K562 (cell line): ENCODE data around the gene MUC5AC. TPM values are rescaled to one million over a fixed set of nuclear protein-coding genes. Genes with fewer than 3 reads are reported as not detected.
A peak's percentile ranks its signal among the peaks of the same experiment; 100 is the strongest.

Source experiments
- ATAC-seq: fragments of 200-7000 bp; cut with Tn5 transposase; 3 replicates; pipeline ENCODE4 v1.9.1; 2020; ENCODE audit warnings: moderate library complexity
- BruUV-seq: library from RNA; stranded (reverse); fragments of 400-500 nt; replicated peaks from 2 replicates; lab custom pipeline; 2021; lab: Mats Ljungman, UMichigan
- CTCF ChIA-PET: fragments of 300-600 bp; formaldehyde crosslinking; extraction: SDS; loops from one replicate; lab custom pipeline; 2021; ENCODE audit warnings: low intra/inter-chr PET ratio; lab: Yijun Ruan, JAX
- POLR2A ChIA-PET: fragments of 300-600, 350-650 bp; sonication (Branson Sonifier 250); formaldehyde crosslinking; extraction: SDS; loops from one replicate; lab custom pipeline; 2021; ENCODE audit warnings: antibody characterized with exemption, inconsistent platforms; lab: Yijun Ruan, JAX
- DNase-seq, 4 experiments: peaks; one replicate each; pipeline versions ENCODE4 v3.0.0 to v3.0.0-alpha.2; 2011 to 2018; ENCODE audit warnings: low spot score in 3 of 4, mixed read lengths in 3 of 4; ENCODE audit errors: extremely low read depth in 1 of 4
- FAIRE-seq: peaks from 2 replicates; lab custom pipeline; 2011; peaks lifted over from hg19 to GRCh38; lab: Jason Lieb, UNC
- H2AFZ ChIP-seq: 2 replicates; pipeline ENCODE4 v1.6.0; 2011; ENCODE audit warnings: low read depth, low read length, control low read depth, inconsistent platforms
- H3K27ac ChIP-seq: fragments of 200-600 bp; 3 replicates; pipeline ENCODE4 v1.8.0; 2011; ENCODE audit warnings: low read depth, mild to moderate bottlenecking, control low read depth, inconsistent platforms, low read length, moderate library complexity, mixed read lengths; ENCODE audit errors: extremely low read depth
- H3K27me3 ChIP-seq, 2 experiments: fragments of 300-600 bp in 1 of 2; 2 replicates in 1 of 2; 3 replicates in 1 of 2; pipeline versions ENCODE4 v1.6.0 to v1.8.0; 2011; ENCODE audit warnings: inconsistent platforms in 2 of 2, low read length in 2 of 2, mild to moderate bottlenecking in 1 of 2, mixed read lengths in 1 of 2, moderate library complexity in 1 of 2; ENCODE audit not compliant: control insufficient read depth in 2 of 2, insufficient read depth in 2 of 2
- H3K36me3 ChIP-seq: fragments of 300-600 bp; 3 replicates; pipeline ENCODE4 v1.8.0; 2011; ENCODE audit warnings: mild to moderate bottlenecking, low read length, inconsistent platforms; ENCODE audit not compliant: control insufficient read depth, insufficient read depth
- H3K4me1 ChIP-seq, 2 experiments: fragments of 200-600 bp in 1 of 2; replicated peaks in 1 of 2; 2 replicates in 1 of 2; 3 replicates in 1 of 2; pipeline versions ENCODE4 v1.5.1 to v1.8.0; 2011; ENCODE audit warnings: inconsistent platforms in 2 of 2, low read length in 2 of 2, mild to moderate bottlenecking in 1 of 2, mixed read lengths in 1 of 2, moderate library complexity in 1 of 2; ENCODE audit not compliant: control insufficient read depth in 2 of 2, insufficient read depth in 2 of 2
- H3K4me2 ChIP-seq: 2 replicates; pipeline ENCODE4 v1.6.1; 2011; ENCODE audit warnings: low read length, control low read depth, inconsistent platforms, mixed read lengths; ENCODE audit not compliant: insufficient read depth
- H3K4me3 ChIP-seq: fragments of 200-600 bp; sonication (generic), shearing (Covaris generic); 2 replicates; pipeline ENCODE4 v1.5.1; 2016; ENCODE audit warnings: control low read depth, inconsistent platforms
- H3K79me2 ChIP-seq: fragments of 200-600 bp; 3 replicates; pipeline ENCODE4 v1.8.0; 2011; ENCODE audit warnings: low read length, inconsistent platforms; ENCODE audit not compliant: control insufficient read depth, insufficient read depth
- H3K9ac ChIP-seq, 2 experiments: 2 replicates each; pipeline versions ENCODE4 v1.6.0 to v1.6.1; 2011; ENCODE audit warnings: low read depth in 2 of 2, low read length in 2 of 2, control low read depth in 1 of 2, inconsistent platforms in 1 of 2, mild to moderate bottlenecking in 1 of 2, mixed read lengths in 1 of 2; ENCODE audit not compliant: insufficient read depth in 1 of 2
- H3K9me1 ChIP-seq: one replicate; pipeline ENCODE4 v1.6.0; 2011; ENCODE audit warnings: inconsistent platforms, mild to moderate bottlenecking, low read length, moderate library complexity; ENCODE audit not compliant: control insufficient read depth, insufficient read depth
- H3K9me3 ChIP-seq: replicated peaks from 2 replicates; pipeline ENCODE4 v1.5.1; 2011; ENCODE audit warnings: low read depth, low read length, inconsistent platforms; ENCODE audit not compliant: control insufficient read depth, insufficient read depth
- H4K20me1 ChIP-seq: replicated peaks from 2 replicates; pipeline ENCODE4 v1.6.1; 2011; ENCODE audit warnings: low read length, inconsistent platforms, mixed read lengths; ENCODE audit not compliant: control insufficient read depth, insufficient read depth
- POLR2A ChIP-seq: fragments of 450-650 bp; conservative IDR thresholded peaks from 2 replicates; pipeline ENCODE4 v1.6.1; 2016
- WGBS: fragments of 100-300 bp; shearing (Covaris generic); methylation state at CpG from one replicate; pipeline ENCODE4 v1.1.6; 2016; ENCODE audit warnings: low coverage, mixed read lengths; ENCODE audit not compliant: insufficient coverage; ENCODE audit errors: missing lambda C conversion rate; 5-methylcytosine and 5-hydroxymethylcytosine counted together
- in situ Hi-C: fragments of 300-500 bp; cut with MboI; formaldehyde crosslinking; loops from 4 replicates; pipeline ENCODE4 v1.15.0; 2018; ENCODE audit warnings: inconsistent platforms, mixed read lengths
- intact Hi-C: fragments of 100-400 bp; cut with micrococcal nuclease; formaldehyde crosslinking; loops from 2 replicates; pipeline ENCODE4 v1.14.2; 2022
- polyA plus RNA-seq, 8 experiments: library from polyadenylated mRNA; depleted of rRNA in 4 of 8; stranded (reverse) in 5 of 8; unstranded in 3 of 8; fragments of >200 nt; fragmentation: Nextera tagmentation in 2 of 8; fragmentation: Illumina TruSeq in 1 of 8; extraction: Ambion mirVana in 2 of 8; extraction: Trizol in 1 of 8; gene quantifications; 2 replicates each; pipeline versions ENCODE4 v1.2.1 to v1.2.3, GENCODE V29; 2011 to 2014; ENCODE audit warnings: inconsistent platforms in 1 of 8, missing spikeins in 1 of 8
- total RNA-seq, 7 experiments: library from RNA; depleted of rRNA in 6 of 7; stranded (reverse); fragments of >200 nt in 6 of 7; fragmentation: Illumina TruSeq in 2 of 7; extraction: Trizol in 2 of 7; gene quantifications; 2 replicates each; pipeline versions ENCODE4 v1.2.1 to v1.2.3, GENCODE V29; 2011 to 2021; ENCODE audit warnings: low replicate concordance in 1 of 7
- TF ChIP-seq, protein P1 (sequence below): fragments of 250-450 bp; sonication (Bioruptor Pico); IDR thresholded peaks from 2 replicates; pipeline ENCODE4 v1.5.0; 2020; ENCODE audit warnings: mild to moderate bottlenecking

The MUC5AC gene
- total and polyA plus RNA-seq, 9 of the 15 experiments (the other 6 are each of a cell fraction or from before 2014, with no cell fraction given), result not detected

DNA sequence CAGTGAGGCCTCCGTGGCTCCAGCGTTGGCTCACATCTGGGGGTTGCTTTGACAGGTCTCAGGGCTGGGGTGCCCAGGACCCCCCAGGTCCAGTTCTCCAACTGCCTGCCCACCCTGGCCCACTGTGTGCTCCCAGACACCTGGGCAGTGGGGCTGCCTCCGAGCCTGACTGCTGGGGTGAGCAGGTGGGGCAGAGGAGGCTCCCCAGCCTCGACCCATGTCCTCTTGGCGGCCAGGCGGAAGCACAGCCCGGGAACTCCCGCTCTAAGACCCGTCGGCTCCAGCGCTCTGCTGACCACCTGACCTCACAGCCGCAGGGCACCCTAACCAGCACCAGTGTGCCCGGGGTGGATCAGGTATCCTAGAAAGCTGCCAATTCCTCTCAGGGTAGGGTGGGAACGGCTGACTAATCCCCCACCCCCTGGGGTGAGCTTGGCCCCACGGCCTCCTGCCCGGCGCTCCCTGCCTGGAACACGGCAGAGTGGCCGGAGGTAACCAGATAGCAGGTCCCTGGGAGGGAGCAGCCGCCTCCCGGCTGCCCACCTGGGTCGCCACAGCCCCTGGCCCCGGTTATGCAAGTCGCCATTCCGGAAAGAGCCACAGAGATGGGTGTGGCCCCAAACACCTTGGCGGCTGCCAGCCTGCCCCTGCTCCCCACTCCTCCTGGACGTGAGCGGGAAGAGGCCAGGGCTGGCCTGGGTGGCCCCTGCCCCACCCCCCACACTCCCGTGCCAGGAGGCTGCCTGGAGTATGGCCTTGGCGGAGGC is 45.9 kb downstream of the MUC5AC start:
- H3K9me3 ChIP-seq, result no peaks in the 10 kb centered on the region
- no TSS peak for BruUV-seq
- in situ Hi-C loops (no loop called here), intact Hi-C loops (loop anchor here (1.0 to 5.0 kb wide), 2 partner anchors 312 to 369 kb away; partner anchors contain the start of gene DUSP8)
- ChIA-PET POLR2A (interaction anchor here (0.6 kb wide), 1 partner anchor 299 kb away, joined by 3 read pairs; no protein-coding TSS in a partner anchor), CTCF (interaction anchor here (1.3 kb wide), 1 partner anchor 311 kb away, joined by 15 read pairs; no protein-coding TSS in a partner anchor)
- no peaks in the 10 kb centered on the region for H3K79me2 ChIP-seq
- 0 out of 4 replicates have a peak overlapping the region, but pooled peaks of 1 of the 2 experiments have one; percentile 28 for H3K9ac ChIP-seq
- H3K4me2 ChIP-seq, result no peak overlapping the region
- H3K36me3 ChIP-seq, result no peaks in the 10 kb centered on the region
- peaks cover 17% of the 10 kb centered on the region; the same call in 1 of the 2 replicates for H4K20me1 ChIP-seq
- peak in 2 of 4 experiments; percentile 3 to 5 for DNase-seq
- 3% methylated on average over 26 of the region's 30 CpGs for WGBS
- peaks cover 0 to 76% of the 10 kb centered on the region in 2 experiments; a peak in 2 of 5 replicates for H3K4me1 ChIP-seq
- no peak for ATAC-seq
- peaks cover 12 to 80% of the 10 kb centered on the region in 2 experiments; a peak in 4 of 5 replicates for H3K27me3 ChIP-seq
- H3K4me3 ChIP-seq, result no peak overlapping the region
- no peaks in the 10 kb centered on the region for H3K9me1 ChIP-seq
- no peak overlapping the region for H2AFZ ChIP-seq
- TF ChIP-seq, protein P1, sequence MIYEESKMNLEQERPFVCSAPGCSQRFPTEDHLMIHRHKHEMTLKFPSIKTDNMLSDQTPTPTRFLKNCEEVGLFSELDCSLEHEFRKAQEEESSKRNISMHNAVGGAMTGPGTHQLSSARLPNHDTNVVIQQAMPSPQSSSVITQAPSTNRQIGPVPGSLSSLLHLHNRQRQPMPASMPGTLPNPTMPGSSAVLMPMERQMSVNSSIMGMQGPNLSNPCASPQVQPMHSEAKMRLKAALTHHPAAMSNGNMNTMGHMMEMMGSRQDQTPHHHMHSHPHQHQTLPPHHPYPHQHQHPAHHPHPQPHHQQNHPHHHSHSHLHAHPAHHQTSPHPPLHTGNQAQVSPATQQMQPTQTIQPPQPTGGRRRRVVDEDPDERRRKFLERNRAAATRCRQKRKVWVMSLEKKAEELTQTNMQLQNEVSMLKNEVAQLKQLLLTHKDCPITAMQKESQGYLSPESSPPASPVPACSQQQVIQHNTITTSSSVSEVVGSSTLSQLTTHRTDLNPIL (CRISPR knock-in tag), result no peak
- no peak for TF ChIP-seq POLR2A
- FAIRE-seq, result no peak
- no peak overlapping the region for H3K27ac ChIP-seq
